PFSK-1 (cell line): ENCODE data around the gene CCDC28A.

Source experiments
- FOXP2 ChIP-seq: optimal IDR thresholded peaks from 2 replicates; pipeline ENCODE3; 2011; ENCODE audit warnings: borderline replicate concordance, control low read depth, inconsistent platforms; ENCODE audit not compliant: insufficient read depth; ENCODE audit errors: extremely low read length, extremely low read depth
- POLR2AphosphoS5 ChIP-seq: IDR thresholded peaks from 2 replicates; pipeline ENCODE4 v1.6.1; 2012; ENCODE audit warnings: low read depth, mild to moderate bottlenecking, control low read depth, low read length, moderate library complexity
- SIN3A ChIP-seq: IDR thresholded peaks from 2 replicates; pipeline ENCODE4 v1.6.1; 2012; ENCODE audit warnings: mild to moderate bottlenecking, low read length, moderate library complexity, borderline replicate concordance; ENCODE audit not compliant: insufficient read depth
- TAF1 ChIP-seq: IDR thresholded peaks from 2 replicates; pipeline ENCODE4 v1.6.1; 2012; ENCODE audit warnings: low read length, control low read depth, borderline replicate concordance; ENCODE audit not compliant: insufficient read depth
- TF ChIP-seq, protein P1 (sequence below), 2 experiments: IDR thresholded peaks; 2 replicates each; pipeline versions ENCODE4 v1.6.1 to v1.8.0; 2011 to 2012; ENCODE audit warnings: low read depth in 2 of 2, low read length in 2 of 2, control low read depth in 1 of 2, inconsistent platforms in 1 of 2, mild to moderate bottlenecking in 1 of 2, moderate library complexity in 1 of 2; ENCODE audit not compliant: insufficient read depth in 1 of 2

CCDC28A gene

GRCh38 chr6:138727182-138727581 is 46.4 kb upstream of the CCDC28A start:
- TF ChIP-seq POLR2AphosphoS5: no peak
- TF ChIP-seq TAF1: no peak
- TF ChIP-seq FOXP2: no peak
- TF ChIP-seq, protein P1, sequence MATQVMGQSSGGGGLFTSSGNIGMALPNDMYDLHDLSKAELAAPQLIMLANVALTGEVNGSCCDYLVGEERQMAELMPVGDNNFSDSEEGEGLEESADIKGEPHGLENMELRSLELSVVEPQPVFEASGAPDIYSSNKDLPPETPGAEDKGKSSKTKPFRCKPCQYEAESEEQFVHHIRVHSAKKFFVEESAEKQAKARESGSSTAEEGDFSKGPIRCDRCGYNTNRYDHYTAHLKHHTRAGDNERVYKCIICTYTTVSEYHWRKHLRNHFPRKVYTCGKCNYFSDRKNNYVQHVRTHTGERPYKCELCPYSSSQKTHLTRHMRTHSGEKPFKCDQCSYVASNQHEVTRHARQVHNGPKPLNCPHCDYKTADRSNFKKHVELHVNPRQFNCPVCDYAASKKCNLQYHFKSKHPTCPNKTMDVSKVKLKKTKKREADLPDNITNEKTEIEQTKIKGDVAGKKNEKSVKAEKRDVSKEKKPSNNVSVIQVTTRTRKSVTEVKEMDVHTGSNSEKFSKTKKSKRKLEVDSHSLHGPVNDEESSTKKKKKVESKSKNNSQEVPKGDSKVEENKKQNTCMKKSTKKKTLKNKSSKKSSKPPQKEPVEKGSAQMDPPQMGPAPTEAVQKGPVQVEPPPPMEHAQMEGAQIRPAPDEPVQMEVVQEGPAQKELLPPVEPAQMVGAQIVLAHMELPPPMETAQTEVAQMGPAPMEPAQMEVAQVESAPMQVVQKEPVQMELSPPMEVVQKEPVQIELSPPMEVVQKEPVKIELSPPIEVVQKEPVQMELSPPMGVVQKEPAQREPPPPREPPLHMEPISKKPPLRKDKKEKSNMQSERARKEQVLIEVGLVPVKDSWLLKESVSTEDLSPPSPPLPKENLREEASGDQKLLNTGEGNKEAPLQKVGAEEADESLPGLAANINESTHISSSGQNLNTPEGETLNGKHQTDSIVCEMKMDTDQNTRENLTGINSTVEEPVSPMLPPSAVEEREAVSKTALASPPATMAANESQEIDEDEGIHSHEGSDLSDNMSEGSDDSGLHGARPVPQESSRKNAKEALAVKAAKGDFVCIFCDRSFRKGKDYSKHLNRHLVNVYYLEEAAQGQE (IDR thresholded peaks at IDR 0.05; ENCODE audit: insufficient read depth in 1 of 2, low read depth in 2 of 2, low read length in 2 of 2): no peak
- no peak for TF ChIP-seq SIN3A

- no peak for TF ChIP-seq TAF1
- TF ChIP-seq, protein P1 (IDR thresholded peaks at IDR 0.05; ENCODE audit: insufficient read depth in 1 of 2, low read depth in 2 of 2, low read length in 2 of 2): no peak
- no peak for TF ChIP-seq SIN3A
- TF ChIP-seq FOXP2: no peak
- TF ChIP-seq POLR2AphosphoS5: no peak
These were observed 44.9 kb upstream of the CCDC28A start for GRCh38 chr6:138728662-138729061.

- TF ChIP-seq TAF1 (no peak), SIN3A (no peak), FOXP2 (no peak), POLR2AphosphoS5 (no peak)
- TF ChIP-seq, protein P1 (IDR thresholded peaks at IDR 0.05; ENCODE audit: insufficient read depth in 1 of 2, low read depth in 2 of 2, low read length in 2 of 2): no peak
These were observed 39.0 kb upstream of the CCDC28A start for GRCh38 chr6:138734585-138734984.

DNA sequence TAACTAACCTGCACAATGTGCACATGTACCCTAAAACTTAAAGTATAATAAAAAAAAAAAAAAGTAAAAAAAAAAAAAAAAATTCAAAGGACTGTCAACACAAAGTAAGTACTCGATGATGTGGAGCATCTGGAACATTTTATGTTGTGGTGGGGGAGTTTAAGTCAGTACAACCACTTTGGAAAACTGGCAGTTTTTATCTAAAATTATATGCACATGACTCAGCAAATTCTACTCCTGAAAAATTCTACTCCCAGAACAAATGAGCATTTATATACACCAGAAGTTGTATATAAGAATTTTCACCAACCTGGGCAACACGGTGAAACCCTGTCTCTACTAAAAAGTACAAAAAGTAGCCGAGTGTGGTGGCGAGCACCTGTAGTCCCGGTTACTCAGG is 36.9 kb upstream of the CCDC28A start:
- no peak for TF ChIP-seq TAF1

GRCh38 chr6:138752017-138752416 is 21.6 kb upstream of the CCDC28A start:
- no peak for TF ChIP-seq TAF1

DNA sequence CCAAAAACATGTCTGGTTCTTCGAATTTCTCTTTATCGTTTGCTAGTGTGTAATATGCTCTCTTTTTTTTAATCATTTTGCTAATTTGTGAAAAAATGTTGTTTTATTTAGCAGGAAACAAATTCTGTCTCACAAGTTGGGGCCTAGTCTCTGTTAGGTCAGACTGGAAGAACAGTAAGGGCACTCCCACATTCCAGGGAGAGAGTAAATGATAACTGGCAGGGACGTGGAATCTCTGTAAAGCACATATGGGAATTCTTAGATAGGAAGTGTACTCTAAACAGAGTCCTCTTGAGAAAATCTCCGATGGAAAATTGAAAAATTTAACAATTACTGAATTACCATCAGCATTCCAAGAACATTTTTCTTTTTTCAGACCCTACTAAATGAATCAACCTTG is 16.4 kb upstream of the CCDC28A start:
- TF ChIP-seq, protein P1 (IDR thresholded peaks at IDR 0.05; ENCODE audit: insufficient read depth in 1 of 2, low read depth in 2 of 2, low read length in 2 of 2): no peak
- TF ChIP-seq TAF1 (no peak), POLR2AphosphoS5 (no peak), FOXP2 (no peak), SIN3A (no peak)
